Measurements from ENCODE around the gene IL31RA. TPM values are rescaled to one million over a fixed set of nuclear protein-coding genes. Genes with fewer than 3 reads are reported as not detected.
A peak's percentile ranks its signal among the peaks of the same experiment; 100 is the strongest.

IL31RA gene
- total RNA-seq, 1 donor from 2014 or later: 5.7 TPM

DNA sequence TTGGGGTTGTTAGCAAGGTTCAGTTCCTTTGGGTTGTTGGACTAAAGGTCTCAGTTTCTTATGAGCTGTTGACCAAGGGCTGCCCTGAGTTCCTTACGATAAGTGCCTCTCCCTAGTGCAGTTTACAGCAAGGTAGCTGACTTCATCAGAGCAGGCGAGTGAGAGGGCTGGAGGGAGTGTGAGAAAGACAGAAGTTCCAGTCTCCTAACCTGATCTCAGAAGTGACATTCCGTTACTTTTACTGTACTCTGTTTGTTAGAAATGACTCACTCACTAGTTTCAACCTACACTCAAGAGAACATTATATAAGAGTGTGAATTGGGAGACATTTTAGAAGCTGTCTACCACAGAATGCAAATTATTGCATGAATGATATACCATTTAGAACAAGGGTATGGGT, 21.2 kb upstream of the IL31RA start:
- no peak overlapping the region for H3K4me3 ChIP-seq (ENCODE audit: insufficient read depth, low read depth, low read length)
- TF ChIP-seq EZH2 (IDR thresholded peaks at IDR 0.05; ENCODE audit: insufficient read depth, low read length) (no peak), CTCF (IDR thresholded peaks at IDR 0.05; ENCODE audit: insufficient read depth, low read depth, low read length) (no peak)
- no peaks in the 10 kb centered on the region for H4K20me1 ChIP-seq (ENCODE audit: insufficient read depth, low read length)
- no peaks in the 10 kb centered on the region for H3K4me1 Mint-ChIP-seq (ENCODE audit: low read depth, unreplicated experiment)
- FAIRE-seq: no peak
- H3K4me1 ChIP-seq (ENCODE audit: insufficient read depth, low read length): no peaks in the 10 kb centered on the region
- H3K79me2 ChIP-seq (ENCODE audit: insufficient read depth, low read length): no peaks in the 10 kb centered on the region
- no peak overlapping the region for H2AFZ ChIP-seq (ENCODE audit: low read depth, low read length)
- peaks cover 4% of the 10 kb centered on the region for H3K9me3 Mint-ChIP-seq (ENCODE audit: unreplicated experiment)
- no peaks in the 10 kb centered on the region for H3K9me3 ChIP-seq (ENCODE audit: insufficient read depth, low read depth, low read length)
- H3K36me3 Mint-ChIP-seq (ENCODE audit: low read depth, unreplicated experiment): peaks cover 1% of the 10 kb centered on the region
- H3K4me3 Mint-ChIP-seq (ENCODE audit: unreplicated experiment): no peak overlapping the region
- peaks cover 8% of the 10 kb centered on the region for H3K27me3 Mint-ChIP-seq (ENCODE audit: low read depth, unreplicated experiment)
- H3K4me2 ChIP-seq (ENCODE audit: low read length): no peak overlapping the region
- H3K36me3 ChIP-seq (ENCODE audit: insufficient read depth, low read length): no peaks in the 10 kb centered on the region
- no peak overlapping the region for H3K9ac ChIP-seq (ENCODE audit: low read length)
- H3K27me3 ChIP-seq (ENCODE audit: insufficient read depth, low read length): no peaks in the 10 kb centered on the region
- DNase-seq (ENCODE audit: low read depth): no peak
- H3K27ac Mint-ChIP-seq (ENCODE audit: unreplicated experiment): peak overlapping the region; percentile 13
- H3K27ac ChIP-seq (ENCODE audit: low read depth, low read length): no peak overlapping the region

DNA sequence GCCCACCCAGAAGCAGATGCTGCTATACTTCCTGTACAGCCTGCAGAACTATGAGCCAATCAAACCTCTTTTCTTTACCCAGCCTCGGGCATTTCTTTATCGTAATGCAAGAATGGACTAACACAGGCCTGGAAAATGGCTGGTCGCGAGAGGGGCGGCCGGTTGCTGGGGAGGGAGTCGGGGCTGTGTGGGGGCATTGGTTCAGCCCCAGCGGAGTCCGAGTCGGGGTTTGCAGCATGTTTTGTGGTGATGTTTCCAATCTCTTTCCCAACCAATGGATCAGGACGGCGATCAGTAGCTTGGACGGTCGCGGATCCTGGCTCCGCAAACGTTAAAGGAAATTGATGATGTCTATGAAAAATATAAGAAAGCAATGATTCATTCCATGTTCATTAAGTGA, 18.7 kb upstream of the IL31RA start:
- Mint-ChIP-seq H3K36me3 (ENCODE audit: low read depth, unreplicated experiment) (peaks cover 1% of the 10 kb centered on the region), H3K27ac (ENCODE audit: unreplicated experiment) (no peak overlapping the region), H3K9me3 (ENCODE audit: unreplicated experiment) (peaks cover 4% of the 10 kb centered on the region), H3K27me3 (ENCODE audit: low read depth, unreplicated experiment) (peaks cover 5% of the 10 kb centered on the region), H3K4me3 (ENCODE audit: unreplicated experiment) (no peak overlapping the region), H3K4me1 (ENCODE audit: low read depth, unreplicated experiment) (no peaks in the 10 kb centered on the region)
- Histone ChIP-seq H3K27me3 (ENCODE audit: insufficient read depth, low read length) (no peaks in the 10 kb centered on the region), H3K9me3 (ENCODE audit: insufficient read depth, low read depth, low read length) (no peaks in the 10 kb centered on the region), H3K4me1 (ENCODE audit: insufficient read depth, low read length) (no peaks in the 10 kb centered on the region), H3K79me2 (ENCODE audit: insufficient read depth, low read length) (no peaks in the 10 kb centered on the region), H3K4me3 (ENCODE audit: insufficient read depth, low read depth, low read length) (no peak overlapping the region), H3K9ac (ENCODE audit: low read length) (no peak overlapping the region), H4K20me1 (ENCODE audit: insufficient read depth, low read length) (no peaks in the 10 kb centered on the region), H2AFZ (ENCODE audit: low read depth, low read length) (no peak overlapping the region), H3K4me2 (ENCODE audit: low read length) (no peak overlapping the region), H3K36me3 (ENCODE audit: insufficient read depth, low read length) (no peaks in the 10 kb centered on the region), H3K27ac (ENCODE audit: low read depth, low read length) (no peak overlapping the region)
- DNase-seq (ENCODE audit: low read depth): no peak
- TF ChIP-seq CTCF (IDR thresholded peaks at IDR 0.05; ENCODE audit: insufficient read depth, low read depth, low read length): no peak
- TF ChIP-seq EZH2 (IDR thresholded peaks at IDR 0.05; ENCODE audit: insufficient read depth, low read length): no peak
- FAIRE-seq: no peak

DNA sequence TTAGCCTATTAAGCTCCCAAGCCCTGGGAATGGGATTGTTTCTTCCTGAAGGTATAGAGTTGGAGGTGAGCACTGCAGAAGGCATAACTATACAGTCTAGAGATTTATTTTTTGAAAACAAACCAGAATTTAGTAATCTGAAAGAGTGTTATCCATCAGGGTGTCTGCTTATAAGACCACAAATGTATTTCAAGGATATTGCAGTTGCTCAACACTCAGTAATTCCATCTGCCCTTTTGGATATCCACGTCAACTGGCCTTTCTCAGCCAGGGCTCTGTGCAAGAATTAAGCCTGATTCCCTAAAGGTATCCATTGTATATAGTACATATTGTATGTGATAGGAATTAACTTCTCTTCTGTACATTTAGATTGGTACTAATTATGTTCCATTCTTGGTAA, 15.0 kb upstream of the IL31RA start:
- Histone ChIP-seq H3K9me3 (ENCODE audit: insufficient read depth, low read depth, low read length) (peaks cover 2% of the 10 kb centered on the region), H3K27me3 (ENCODE audit: insufficient read depth, low read length) (no peaks in the 10 kb centered on the region), H2AFZ (ENCODE audit: low read depth, low read length) (no peak overlapping the region), H3K27ac (ENCODE audit: low read depth, low read length) (no peak overlapping the region), H4K20me1 (ENCODE audit: insufficient read depth, low read length) (no peaks in the 10 kb centered on the region), H3K4me3 (ENCODE audit: insufficient read depth, low read depth, low read length) (no peak overlapping the region), H3K4me1 (ENCODE audit: insufficient read depth, low read length) (no peaks in the 10 kb centered on the region), H3K4me2 (ENCODE audit: low read length) (no peak overlapping the region), H3K36me3 (ENCODE audit: insufficient read depth, low read length) (no peaks in the 10 kb centered on the region), H3K79me2 (ENCODE audit: insufficient read depth, low read length) (no peaks in the 10 kb centered on the region), H3K9ac (ENCODE audit: low read length) (no peak overlapping the region)
- H3K4me3 Mint-ChIP-seq (ENCODE audit: unreplicated experiment): no peak overlapping the region
- peaks cover 1% of the 10 kb centered on the region for H3K36me3 Mint-ChIP-seq (ENCODE audit: low read depth, unreplicated experiment)
- TF ChIP-seq CTCF (IDR thresholded peaks at IDR 0.05; ENCODE audit: insufficient read depth, low read depth, low read length): no peak
- no peak for TF ChIP-seq EZH2 (IDR thresholded peaks at IDR 0.05; ENCODE audit: insufficient read depth, low read length)
- no peak for FAIRE-seq
- H3K27me3 Mint-ChIP-seq (ENCODE audit: low read depth, unreplicated experiment): peaks cover 9% of the 10 kb centered on the region
- no peak for DNase-seq (ENCODE audit: low read depth)
- H3K4me1 Mint-ChIP-seq (ENCODE audit: low read depth, unreplicated experiment): no peaks in the 10 kb centered on the region
- H3K27ac Mint-ChIP-seq (ENCODE audit: unreplicated experiment): no peak overlapping the region
- H3K9me3 Mint-ChIP-seq (ENCODE audit: unreplicated experiment): peaks cover 4% of the 10 kb centered on the region
